DMS79 treated with DMSO at 0.1 percent for 48 hours (cell line): ENCODE results near the gene RNF11.
A peak's percentile ranks its signal among the peaks of the same experiment; 100 is the strongest.
"Not testable (repeated sequence)": the region's sequence is repeated elsewhere in the genome, so short reads cannot be mapped to it uniquely, and the experiment has no call there.

Experiments used
- DNase-seq: peaks from one replicate; lab custom pipeline; 2025; lab: John Stamatoyannopoulos, UW

RNF11 gene

DNA sequence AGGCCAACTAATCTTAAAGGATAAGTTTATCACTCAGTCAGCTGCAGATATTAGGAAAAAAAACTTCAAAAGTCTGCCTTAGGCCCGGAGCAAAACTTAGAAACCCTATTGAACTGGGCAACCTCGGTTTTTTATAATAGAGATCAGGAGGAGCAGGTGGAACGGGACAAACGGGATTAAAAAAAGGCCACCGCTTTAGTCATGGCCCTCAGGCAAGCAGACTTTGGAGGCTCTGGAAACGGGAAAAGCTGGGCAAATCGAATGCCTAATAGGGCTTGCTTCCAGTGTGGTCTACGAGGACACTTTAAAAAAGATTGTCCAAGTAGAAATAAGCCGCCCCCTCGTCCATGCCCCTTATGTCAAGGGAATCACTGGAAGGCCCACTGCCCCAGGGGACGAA, 7.6 kb upstream of the RNF11 start:
- DNase-seq: not testable (repeated sequence)

- no peak for DNase-seq
Observed at GRCh38 chr1:51230501-51231078, 5.5 kb upstream of the RNF11 start.

DNA sequence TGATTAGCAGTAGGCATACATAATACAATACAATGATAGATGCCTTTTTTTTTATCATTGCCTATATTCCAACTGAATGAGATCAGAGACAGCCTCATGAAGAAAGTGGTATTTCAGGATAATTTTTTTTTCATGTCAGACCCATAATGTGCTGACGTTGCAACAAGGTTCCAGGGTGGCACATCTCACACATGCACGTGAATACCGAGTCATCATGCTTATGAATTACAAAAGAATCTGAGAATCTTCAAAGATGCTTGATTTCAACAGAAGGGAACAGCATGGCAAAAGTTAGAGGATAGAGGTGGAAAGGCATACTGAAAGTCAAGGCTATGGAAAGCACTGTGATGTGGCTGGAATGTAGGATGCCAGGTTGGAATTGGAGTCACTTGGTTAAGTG, 5.0 kb upstream of the RNF11 start:
- no peak for DNase-seq

DNA sequence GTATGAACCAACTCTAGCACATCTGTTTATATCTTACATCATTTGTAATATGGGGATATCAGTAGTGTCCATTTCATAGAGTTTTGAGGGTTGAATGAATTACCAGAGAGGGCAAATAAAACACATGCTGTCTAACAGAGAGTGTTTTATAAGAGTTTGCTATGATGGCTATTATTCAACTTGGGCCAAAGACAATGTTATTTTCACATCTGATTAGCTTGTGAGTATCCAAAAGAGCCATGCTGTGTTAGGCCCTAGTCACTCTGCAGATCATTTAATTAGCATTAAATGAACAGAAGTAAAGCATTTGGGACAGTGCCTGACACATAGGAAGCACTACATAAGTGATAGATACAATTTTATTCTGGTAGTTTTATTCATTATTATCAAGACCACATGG, 4.2 kb upstream of the RNF11 start:
- DNase-seq: no peak

- DNase-seq: not testable (repeated sequence)
Observed at GRCh38 chr1:51234236-51234635, 1.8 kb upstream of the RNF11 start.

DNA sequence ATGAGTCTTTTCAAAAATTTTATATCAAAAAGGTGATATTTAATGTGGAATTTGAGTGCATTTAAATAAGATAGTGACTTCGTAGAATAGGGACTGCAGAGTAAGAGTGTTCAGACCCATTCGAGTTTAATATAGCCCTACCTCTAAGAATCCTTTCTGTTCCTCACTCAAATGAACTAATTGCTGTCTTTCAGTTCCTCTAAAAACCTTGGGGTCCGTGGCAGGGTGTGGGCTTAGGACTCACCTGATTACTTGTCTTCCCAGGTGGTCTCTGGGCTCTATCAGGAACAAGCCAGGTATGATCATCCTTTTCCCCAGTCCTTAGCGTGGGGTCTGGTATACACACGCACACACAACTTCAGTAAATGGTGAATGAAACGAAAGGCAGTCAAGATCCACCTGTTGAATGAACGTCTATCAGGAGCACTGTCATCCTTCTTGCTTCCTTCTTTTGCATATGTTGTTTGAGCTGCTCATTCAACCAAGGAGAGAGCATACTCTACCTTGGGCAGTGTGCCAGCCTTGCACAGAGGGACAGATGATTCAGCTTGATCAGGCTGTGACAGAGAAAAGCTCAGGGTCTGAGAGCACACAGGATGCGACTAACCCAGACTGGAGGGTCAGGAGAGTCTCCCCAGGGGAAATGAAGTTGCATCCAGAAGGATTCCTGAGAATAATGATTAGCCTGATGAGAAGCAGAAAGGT, 1.2 kb upstream of the RNF11 start:
- DNase-seq: peak; percentile 95

GRCh38 chr1:51236531-51237350, 668 bp downstream of the RNF11 start:
- no peak for DNase-seq

DNA sequence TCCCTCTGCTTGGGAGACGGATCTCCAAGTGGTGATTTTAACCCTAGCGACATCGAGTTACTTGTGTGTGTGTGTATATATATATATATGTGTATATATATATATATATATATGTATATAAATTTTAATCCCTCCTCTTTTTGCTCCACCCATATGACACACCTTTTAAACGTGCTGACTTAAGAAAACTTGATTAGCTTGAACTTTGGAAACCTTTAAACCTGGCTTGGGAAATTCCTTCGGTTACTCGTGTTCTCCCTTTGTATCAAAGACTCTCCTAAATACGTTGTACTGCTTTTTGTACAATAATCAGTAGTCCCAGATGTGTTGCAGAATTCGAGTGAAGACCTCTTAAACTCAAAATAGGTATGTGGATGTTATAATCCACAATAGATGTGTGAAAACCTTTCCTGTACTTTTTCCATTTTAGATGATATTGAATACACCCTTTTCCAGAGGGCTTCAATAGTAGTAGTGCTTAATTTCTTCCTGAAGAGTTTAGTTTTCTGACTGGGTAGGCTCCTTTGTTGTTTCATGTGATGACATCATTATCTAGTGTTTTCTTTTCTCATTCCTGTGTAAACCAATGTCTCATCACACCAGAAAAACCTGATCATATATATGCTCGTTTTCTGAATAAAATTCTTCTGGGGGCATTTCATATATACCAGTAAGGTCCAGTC, 1.4 kb downstream of the RNF11 start:
- peak; percentile 66 for DNase-seq

GRCh38 chr1:51238034-51238403, 1.9 kb downstream of the RNF11 start:
- DNase-seq: peak; percentile 66

DNA sequence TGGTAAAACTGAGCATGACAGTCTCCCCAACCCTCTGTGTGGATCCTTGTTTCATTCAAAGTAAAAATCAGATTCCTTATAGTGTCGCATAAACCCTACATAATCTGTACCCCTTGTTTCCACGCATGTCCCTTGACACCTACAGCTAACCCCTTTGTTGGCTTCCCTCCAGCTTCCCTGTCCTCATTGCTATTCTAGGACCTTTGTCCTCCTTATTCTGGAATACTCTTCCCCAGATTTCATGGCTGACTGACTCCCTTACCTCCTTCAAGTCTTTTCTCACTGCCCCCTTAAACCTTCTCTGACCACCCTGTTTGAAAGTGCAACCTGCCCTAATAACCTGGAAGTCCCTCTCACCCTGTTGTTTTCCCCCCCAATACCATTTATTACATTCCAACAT, 4.0 kb downstream of the RNF11 start:
- DNase-seq: peak; percentile 32

- no peak for DNase-seq
Observed at GRCh38 chr1:51241119-51241518, 5.0 kb downstream of the RNF11 start.

DNA sequence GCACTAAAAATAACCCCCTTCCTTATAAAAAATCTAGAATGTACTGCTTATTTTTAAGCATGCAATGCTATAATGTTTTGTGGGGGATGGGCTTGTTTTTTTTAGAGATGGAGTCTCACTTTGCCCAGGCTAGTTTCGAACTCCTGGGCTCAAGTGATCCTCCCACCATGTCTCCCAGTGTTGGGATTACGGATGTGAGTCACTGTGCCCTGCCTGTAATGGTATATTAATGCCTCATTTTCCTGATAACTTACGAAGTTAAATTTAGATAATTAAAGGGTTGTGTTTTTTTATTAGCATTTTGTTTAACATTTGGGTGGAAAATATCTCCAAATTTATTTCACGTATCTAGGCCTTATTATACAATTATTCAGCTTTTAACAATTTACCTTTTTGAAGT, 6.5 kb downstream of the RNF11 start:
- no peak for DNase-seq

GRCh38 chr1:51247022-51247421, 10.9 kb downstream of the RNF11 start:
- DNase-seq: no peak

DNA sequence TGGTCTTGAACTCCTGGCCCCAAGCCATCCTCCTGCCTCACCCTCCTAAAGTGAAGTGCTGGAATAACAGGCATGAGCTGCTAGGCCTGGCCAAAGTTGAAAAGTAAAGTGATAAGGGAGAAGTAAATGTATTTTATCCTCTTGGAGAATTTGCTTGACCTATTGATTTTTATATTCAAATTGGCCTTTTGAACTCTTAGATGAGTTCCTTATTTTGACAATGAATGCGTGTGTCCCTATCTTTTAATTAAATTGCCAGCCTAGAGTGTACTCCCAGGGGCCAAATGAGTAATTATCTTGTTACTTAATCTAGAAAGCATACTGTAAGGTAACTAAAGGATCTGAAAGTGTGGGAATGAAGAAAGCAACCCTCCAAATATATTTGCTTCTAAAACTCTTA, 11.4 kb downstream of the RNF11 start:
- DNase-seq: no peak

DNA sequence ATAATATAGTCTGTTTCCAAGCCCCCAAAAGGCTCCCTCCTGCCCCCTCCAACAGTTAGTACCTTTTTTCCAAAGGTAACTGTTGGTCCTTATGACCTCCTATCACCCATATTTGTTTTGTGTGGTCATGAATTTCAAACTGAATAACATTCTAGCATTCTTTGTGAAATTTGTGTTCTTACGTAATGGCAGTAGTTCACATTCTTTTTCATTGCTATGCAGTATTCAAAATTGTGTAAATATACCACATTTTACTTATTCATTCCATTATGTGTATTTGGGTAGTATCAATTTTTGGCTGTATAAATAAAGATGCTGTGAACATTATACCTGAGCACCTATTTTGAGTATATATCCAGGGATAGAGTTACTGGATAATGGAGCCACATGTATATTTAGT, 13.4 kb downstream of the RNF11 start:
- no peak for DNase-seq

- not testable (repeated sequence) for DNase-seq
Observed at GRCh38 chr1:51250729-51251128, 14.7 kb downstream of the RNF11 start.

- not testable (repeated sequence) for DNase-seq
Observed at GRCh38 chr1:51251165-51251564, 15.1 kb downstream of the RNF11 start.

- DNase-seq: no peak
Observed at GRCh38 chr1:51252366-51252765, 16.3 kb downstream of the RNF11 start.

DNA sequence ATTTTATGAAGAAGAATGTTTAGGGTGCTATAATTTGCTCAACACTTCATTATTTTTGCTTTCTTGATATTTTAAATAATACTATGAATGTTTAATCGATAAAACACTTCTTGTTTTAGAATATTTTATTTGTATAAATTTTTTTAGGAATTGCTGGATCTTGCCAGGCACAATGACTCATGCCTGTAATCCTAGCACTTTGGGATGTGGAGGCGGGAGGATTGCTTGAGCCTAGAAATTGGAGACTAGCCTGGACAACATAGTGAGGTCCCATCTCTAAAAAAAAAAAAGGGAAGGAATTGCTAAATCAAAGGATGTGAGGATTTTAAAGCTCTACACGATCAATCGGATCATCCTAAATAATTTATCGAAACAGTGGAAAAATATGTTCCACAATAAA, 17.6 kb downstream of the RNF11 start:
- no peak for DNase-seq

GRCh38 chr1:51255331-51255730, 19.3 kb downstream of the RNF11 start:
- no peak for DNase-seq

- DNase-seq: no peak
Observed at GRCh38 chr1:51263147-51263877, 27.2 kb downstream of the RNF11 start.

DNA sequence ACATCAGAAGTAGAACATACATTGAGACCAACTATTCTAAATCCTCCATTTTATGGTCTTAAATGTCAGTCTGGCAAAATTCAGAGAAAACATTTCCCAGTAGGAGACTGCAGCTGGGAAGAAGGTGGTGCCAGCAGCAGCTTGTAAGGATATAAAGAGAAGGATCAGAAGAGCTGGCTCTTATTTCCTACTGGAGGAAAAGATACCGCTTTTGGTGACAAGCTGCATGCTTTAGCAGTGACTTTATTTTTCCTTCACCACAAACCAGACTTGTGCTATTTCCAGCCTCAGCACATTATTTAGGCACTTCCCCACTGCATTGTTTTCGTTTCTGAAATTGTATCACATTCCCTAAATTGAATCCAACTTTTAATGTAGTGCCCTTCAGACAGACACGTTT, 28.4 kb downstream of the RNF11 start:
- no peak for DNase-seq
